Measurements from ENCODE around the gene RRBP1. TPM values are rescaled to one million over a fixed set of nuclear protein-coding genes. Genes with fewer than 3 reads are reported as not detected.

The RRBP1 gene
- total RNA-seq, 1 experiment from 2014 or later = 75.9 TPM

GRCh38 chr20:17664025-17664633, 17.9 kb downstream of the RRBP1 start:
- BruUV-seq (replicated peaks) = no TSS peak
- Histone ChIP-seq H3K4me3 (ENCODE audit: low read depth, low read length, poor library complexity, severe bottlenecking) (no peak overlapping the region), H3K27me3 (replicated peaks; ENCODE audit: insufficient read depth, low read depth, low read length, poor library complexity) (no peaks in the 10 kb centered on the region), H3K4me1 (ENCODE audit: insufficient read depth, low read length, poor library complexity, severe bottlenecking) (peaks cover 60% of the 10 kb centered on the region), H3K36me3 (ENCODE audit: insufficient read depth, low read length, poor library complexity, severe bottlenecking) (peaks cover 19% of the 10 kb centered on the region), H3K27ac (ENCODE audit: low read depth, low read length, poor library complexity, severe bottlenecking) (peak overlapping the region; percentile 58), H3K9me3 (ENCODE audit: low read depth, low read length, poor library complexity, severe bottlenecking) (no peaks in the 10 kb centered on the region)
- TF ChIP-seq EZH2 (IDR thresholded peaks at IDR 0.05; ENCODE audit: borderline replicate concordance, low read depth, low read length, poor library complexity, severe bottlenecking) (no peak), CTCF (conservative IDR thresholded peaks at IDR 0.05; ENCODE audit: low read depth, low read length) (no peak)
- no peak for DNase-seq (ENCODE audit: low spot score)
- intact Hi-C loops (cut with micrococcal nuclease; ENCODE audit: unreplicated experiment) = loop anchor here (5.0 to 10.0 kb wide), 2 partner anchors 97 to 331 kb away; no protein-coding TSS in a partner anchor
- CTCF ChIA-PET = no interaction called here
- POLR2A ChIA-PET (ENCODE audit: low non-redundant PET) = no interaction called here

- ChIA-PET CTCF (no interaction called here), POLR2A (ENCODE audit: low non-redundant PET) (no interaction called here)
- TF ChIP-seq CTCF (conservative IDR thresholded peaks at IDR 0.05; ENCODE audit: low read depth, low read length) (no peak), EZH2 (IDR thresholded peaks at IDR 0.05; ENCODE audit: borderline replicate concordance, low read depth, low read length, poor library complexity, severe bottlenecking) (no peak)
- no peaks in the 10 kb centered on the region for H3K27me3 ChIP-seq (replicated peaks; ENCODE audit: insufficient read depth, low read depth, low read length, poor library complexity)
- H3K36me3 ChIP-seq (ENCODE audit: insufficient read depth, low read length, poor library complexity, severe bottlenecking) = peaks cover 23% of the 10 kb centered on the region
- H3K9me3 ChIP-seq (ENCODE audit: low read depth, low read length, poor library complexity, severe bottlenecking) = peaks cover 4% of the 10 kb centered on the region
- DNase-seq (ENCODE audit: low spot score) = peak; percentile 58
- intact Hi-C loops (cut with micrococcal nuclease; ENCODE audit: unreplicated experiment) = loop anchor here (5.0 to 10.0 kb wide), 2 partner anchors 96 to 331 kb away; no protein-coding TSS in a partner anchor
- BruUV-seq (replicated peaks) = no TSS peak
- H3K27ac ChIP-seq (ENCODE audit: low read depth, low read length, poor library complexity, severe bottlenecking) = peak overlapping the region; percentile 58
- H3K4me1 ChIP-seq (ENCODE audit: insufficient read depth, low read length, poor library complexity, severe bottlenecking) = peaks cover 60% of the 10 kb centered on the region
- no peak overlapping the region for H3K4me3 ChIP-seq (ENCODE audit: low read depth, low read length, poor library complexity, severe bottlenecking)
These were observed 18.6 kb downstream of the RRBP1 start for GRCh38 chr20:17663486-17663885.

GRCh38 chr20:17663040-17663399, 19.0 kb downstream of the RRBP1 start:
- no peak for TF ChIP-seq EZH2 (IDR thresholded peaks at IDR 0.05; ENCODE audit: borderline replicate concordance, low read depth, low read length, poor library complexity, severe bottlenecking)
- no peak for TF ChIP-seq CTCF (conservative IDR thresholded peaks at IDR 0.05; ENCODE audit: low read depth, low read length)
- BruUV-seq (replicated peaks) = no TSS peak
- ChIA-PET POLR2A (ENCODE audit: low non-redundant PET) (no interaction called here), CTCF (no interaction called here)
- peaks cover 28% of the 10 kb centered on the region for H3K36me3 ChIP-seq (ENCODE audit: insufficient read depth, low read length, poor library complexity, severe bottlenecking)
- intact Hi-C loops (cut with micrococcal nuclease; ENCODE audit: unreplicated experiment) = loop anchor here (5.0 to 10.0 kb wide), 2 partner anchors 96 to 332 kb away; no protein-coding TSS in a partner anchor
- H3K27me3 ChIP-seq (replicated peaks; ENCODE audit: insufficient read depth, low read depth, low read length, poor library complexity) = no peaks in the 10 kb centered on the region
- H3K4me3 ChIP-seq (ENCODE audit: low read depth, low read length, poor library complexity, severe bottlenecking) = no peak overlapping the region
- peaks cover 60% of the 10 kb centered on the region for H3K4me1 ChIP-seq (ENCODE audit: insufficient read depth, low read length, poor library complexity, severe bottlenecking)
- peak overlapping the region; percentile 58 for H3K27ac ChIP-seq (ENCODE audit: low read depth, low read length, poor library complexity, severe bottlenecking)
- H3K9me3 ChIP-seq (ENCODE audit: low read depth, low read length, poor library complexity, severe bottlenecking) = peaks cover 8% of the 10 kb centered on the region
- DNase-seq (ENCODE audit: low spot score) = no peak
